Fibroblast of peridontal ligament (primary cell): Measurements from ENCODE around the gene ICAM1.

Source experiments
- DNase-seq: peaks from one replicate; pipeline ENCODE4 v3.0.0-alpha.2; 2010; ENCODE audit errors: extremely low read depth

The ICAM1 gene

DNA sequence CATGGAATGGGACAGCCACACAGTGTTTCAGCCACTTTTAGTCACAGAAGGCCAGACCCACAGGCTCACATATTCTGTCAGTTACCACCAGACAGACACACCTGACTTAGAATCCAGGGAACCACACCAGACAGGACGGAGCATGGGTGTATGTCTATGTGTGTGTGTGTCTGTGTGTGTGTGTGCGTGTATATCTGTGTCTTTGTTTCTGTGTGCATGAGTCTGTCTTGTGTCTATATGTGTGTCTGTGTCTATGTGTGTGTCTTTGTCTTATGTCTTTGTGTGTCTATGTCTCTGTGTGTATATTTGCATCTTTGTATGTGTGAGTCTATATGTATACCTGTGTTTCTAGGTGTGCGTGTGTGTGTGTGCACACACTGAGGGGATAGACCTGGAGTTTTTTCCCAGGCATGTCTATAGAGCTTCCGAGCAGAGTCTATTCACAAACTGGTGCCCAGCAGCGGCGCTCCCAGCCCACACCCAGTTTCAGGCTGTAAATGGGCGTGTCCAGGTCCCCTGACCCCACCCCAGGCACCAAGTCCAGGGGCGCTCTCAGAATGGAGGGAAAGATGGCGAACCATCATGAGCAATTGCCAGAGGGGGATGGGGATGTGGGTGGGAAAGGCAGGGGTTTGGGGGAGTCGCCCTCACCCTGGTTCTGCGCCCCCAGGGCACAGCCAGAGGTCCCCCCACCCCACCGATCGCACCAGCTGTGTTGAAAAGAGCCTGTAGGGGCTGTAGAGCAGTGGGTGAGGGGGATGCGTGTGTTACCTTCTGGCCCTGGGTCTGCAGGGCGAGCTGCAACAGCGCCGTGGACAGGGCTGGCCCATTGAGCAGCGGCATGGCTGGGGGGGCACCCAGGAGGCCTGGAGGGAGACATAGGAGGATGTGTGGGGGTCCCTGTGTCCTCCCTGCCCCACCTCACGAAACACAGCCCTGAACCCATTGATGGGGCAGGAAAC, 51.2 kb downstream of the ICAM1 start:
- DNase-seq = no peak

DNA sequence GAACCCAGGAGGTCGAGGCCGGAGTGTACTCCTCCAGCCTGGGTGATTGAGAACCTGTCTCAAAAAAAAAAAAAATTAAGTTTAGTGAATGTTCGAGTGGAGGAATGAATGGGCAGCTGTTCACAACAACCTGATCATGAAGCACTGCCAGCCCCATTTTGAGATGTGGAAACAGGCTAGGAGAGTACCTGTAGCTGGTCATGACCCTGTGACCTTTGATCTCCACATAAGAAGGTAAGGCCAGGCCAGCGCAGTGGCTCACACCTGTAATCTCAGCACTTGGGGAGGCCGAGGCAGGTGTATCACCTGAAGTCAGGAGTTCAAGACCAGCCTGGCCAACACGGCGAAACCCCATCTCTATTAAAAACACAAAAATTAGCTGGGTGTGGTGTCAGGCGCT, 54.8 kb downstream of the ICAM1 start:
- DNase-seq = no peak

DNA sequence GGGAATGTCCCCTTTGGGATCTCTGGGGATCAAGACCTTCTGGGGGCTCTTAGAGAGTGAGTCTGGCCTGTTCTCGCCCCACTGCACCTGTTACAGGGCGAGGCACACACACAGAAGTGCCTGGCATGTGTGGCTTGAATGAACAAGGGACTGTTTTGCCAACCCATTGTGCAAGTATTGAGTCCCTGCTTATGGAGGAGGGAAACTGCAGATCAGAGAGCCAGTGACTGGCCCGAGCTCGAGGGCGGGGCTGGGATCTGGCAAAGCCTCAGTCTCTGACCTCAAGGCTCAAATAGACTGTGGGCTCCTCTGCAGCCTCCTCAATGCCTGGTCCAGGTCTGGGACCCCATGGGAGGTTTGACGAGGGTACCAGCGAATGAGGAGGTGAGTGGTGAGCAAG, 56.9 kb downstream of the ICAM1 start:
- no peak for DNase-seq

DNA sequence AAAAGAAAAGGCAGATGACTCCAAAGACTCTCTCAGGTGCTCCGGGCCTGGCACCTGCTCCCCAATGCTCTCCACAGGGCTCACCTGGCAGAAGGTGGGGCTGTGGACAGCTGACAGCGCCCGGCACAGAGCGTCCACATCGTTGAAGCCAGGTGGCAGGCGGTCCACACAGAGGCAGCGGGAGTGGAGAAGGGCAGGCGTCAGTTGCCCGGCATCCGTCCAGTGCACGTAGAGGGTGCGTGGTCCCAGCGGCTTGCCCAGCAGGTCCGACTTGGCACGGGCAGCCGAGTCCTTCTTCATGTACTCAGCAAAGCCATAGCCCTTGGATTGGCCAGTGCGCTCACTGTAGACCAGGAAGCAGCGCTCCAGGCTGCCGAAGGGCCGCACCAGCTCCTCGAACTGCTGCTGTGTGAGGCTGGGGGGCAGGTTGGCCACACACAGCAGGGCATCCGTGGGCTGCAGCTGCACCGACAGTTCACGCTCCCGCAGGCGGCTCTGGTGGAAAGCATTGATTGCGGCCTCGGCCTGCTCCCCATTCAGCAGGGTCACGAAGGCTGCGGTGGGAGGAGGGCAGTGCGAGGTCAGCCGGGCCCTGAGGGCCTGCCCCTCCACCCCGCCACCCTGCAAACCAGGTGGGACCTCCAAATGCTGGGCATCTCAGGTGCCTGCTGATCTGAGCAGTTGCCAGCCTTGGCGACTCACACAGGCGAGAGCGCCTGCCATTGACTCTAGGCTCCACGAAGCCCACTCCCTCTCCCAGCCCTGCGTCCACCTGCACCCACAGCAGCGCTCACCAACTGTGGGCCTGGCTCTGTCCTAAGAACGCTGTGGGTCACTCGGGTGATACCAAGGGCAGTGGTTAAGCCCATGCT, 57.9 kb downstream of the ICAM1 start:
- DNase-seq = no peak

DNA sequence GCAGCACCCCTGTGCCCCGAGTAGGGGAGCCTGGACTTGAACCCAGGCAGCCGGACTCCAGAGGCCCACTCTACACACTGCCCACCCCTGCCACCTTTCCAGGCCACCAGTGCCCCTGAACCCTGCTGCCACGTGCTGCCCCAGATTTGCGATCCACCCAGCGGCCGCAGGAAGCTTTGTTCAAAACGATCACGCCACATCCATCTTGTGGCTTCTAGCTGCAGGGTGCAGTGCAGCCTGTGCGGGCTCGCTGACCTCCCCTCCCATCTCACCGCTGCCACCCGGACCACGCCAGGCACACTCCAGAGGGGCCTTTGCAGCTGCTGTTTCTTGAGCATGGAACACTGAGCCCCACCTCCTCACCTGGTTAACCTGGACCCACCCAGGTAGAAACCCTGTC, 58.6 kb downstream of the ICAM1 start:
- DNase-seq = no peak

DNA sequence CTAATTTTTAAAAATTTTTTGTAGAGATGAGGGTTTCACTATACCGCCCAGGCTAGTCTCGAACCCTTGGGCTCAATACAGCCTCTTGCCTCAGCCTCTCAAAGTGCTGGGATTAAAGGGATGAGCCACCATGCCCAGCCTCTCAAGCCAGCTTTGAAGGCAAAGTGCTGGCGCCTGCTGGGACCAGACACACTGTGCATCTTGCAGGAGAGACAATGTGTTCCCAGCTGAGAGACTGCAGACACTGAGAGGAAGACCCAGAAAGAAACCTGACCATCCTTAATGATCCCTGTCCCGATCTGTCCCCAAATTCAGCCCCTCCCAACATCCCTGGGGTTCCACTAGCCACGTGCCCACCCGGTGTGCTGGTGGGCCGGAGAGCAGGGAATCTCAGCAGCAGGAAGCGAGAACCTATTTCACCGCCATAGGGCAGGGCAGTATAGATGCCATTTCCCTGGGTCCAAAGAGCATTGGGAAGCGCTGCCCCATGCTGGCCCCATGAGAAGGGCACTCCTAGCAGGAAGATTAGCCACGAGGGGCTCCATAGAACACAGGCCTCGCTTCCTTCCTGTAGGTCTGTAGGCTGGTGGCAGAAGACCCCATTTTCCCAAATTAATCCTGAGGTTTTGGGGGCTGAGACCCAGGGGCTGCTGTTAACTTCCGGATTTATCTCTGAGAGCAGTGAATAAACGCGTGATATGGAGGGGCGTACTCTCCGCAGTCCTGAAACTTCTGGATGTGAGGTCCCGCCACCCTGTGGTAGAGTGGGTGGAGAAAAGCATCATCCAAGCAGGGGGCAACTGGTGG, 61.4 kb downstream of the ICAM1 start:
- no peak for DNase-seq

DNA sequence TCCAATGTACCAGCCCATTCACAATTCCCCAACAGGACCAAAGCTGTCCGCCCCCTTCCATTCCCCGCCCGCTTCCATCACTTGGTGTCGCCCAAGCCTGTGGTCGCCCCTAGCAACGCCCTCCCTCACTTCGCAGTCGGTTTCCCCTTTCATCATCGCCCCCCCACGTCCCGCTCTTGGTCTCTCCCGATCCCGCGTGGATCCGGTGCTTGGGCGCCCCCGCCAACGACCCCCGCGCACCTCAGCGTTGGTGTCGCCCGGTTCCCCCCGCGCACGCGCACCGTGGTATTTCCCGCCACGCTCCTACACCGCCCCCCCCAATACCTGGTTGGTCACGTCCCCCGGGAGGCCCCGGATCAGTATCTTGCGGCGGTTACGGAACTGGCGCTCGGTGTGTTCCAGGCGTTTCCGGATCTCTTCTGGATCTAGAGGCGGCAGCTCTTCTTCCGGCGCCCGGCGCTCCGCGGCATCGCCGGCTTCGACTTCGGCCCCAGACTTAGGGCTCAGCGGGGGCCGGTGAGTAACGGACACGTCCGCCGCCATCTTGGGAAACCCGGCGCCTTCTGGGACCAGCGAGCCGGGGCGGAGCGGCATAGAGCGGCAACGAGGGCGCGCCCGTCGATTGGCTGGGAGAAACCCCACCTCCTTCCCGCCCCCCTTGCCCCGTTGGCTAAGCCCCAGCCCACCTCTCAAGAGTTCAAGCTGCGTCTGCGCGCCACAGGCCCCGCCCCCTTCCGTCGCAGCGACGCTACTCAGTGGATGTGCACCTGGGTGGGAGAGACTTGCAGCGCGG, 62.2 kb downstream of the ICAM1 start, which contains the start of gene RAVER1:
TSS of gene RAVER1 (minus strand) at position 565 of the 793 bp plus-strand sequence. CDS start at position 543, 22 bp downstream.
- DNase-seq = peak; percentile 94

DNA sequence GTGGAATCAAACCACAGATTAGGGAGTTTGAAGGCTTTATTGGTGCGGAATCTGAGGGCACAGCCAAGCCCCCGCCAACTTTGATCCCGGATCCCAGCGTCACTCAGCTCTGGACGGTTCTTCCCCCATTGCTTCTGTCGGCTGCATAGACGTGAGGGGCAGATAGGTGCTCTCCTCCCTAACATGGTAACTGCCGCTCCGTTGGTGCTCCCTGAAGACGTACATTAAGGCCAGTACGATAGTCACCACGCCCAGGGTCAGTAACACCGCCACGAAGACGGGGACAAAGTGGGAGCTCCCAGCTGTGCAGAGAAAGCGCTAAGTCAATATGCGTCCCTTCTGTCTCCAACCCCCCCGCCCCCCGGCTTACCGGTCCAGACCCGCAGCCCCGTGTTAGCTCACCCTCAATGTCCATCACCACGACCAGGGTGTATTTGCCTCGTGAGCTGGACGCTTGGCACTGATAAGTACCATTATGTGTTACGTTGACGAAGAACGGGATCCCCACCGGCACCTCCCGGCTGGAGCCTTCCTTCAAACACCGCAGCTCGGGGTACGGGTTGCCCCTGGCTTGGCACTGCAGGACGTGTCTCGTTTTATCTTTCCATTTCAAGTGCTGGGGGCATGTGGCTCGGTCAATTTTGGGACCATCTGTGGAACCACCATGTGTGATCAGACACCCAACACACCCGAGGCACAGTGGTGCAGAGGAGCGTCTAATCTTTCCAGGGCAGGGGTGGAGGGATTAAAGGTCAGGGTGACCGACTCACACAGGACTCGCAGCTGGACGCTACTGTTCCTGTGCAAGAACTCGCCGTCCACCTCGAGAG, 63.1 kb downstream of the ICAM1 start:
- no peak for DNase-seq

DNA sequence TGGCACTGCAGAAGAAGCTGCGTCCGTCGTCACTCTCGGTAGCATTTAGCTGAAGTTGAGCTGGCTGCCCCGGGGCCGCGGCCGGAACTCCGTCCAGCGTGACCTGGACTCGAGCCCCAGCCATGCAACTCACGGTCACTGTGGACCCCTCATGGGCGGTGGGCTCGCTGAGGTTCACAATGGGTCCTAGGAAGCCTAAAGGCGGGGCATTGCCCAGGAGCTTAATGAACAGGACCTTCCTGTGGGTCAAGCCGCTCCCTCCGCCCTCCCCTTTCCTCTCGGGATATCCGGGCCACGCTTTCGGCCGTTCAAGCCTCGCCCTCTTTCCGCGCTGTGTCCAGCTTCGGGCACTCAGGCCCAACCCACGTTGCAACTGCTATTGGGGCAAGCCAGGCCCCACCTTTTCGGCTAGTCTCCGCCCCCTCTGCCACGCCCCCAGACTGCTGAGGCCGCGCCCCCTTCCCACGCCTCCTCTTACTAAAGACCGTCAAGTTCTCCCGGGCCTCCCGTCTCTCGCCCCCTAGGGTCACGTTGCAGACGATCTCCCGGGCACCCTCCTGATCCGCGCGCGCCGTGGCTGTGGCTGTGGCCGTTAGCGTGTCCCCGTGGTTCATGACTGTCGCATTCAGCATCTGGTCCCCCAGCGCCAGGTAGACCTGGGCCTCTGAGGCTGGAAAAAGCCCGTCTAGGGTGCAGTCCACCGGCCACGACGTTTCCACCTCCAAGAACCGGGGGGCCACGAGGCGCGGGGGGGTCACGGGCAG, 63.9 kb downstream of the ICAM1 start:
- peak; percentile 91 for DNase-seq

DNA sequence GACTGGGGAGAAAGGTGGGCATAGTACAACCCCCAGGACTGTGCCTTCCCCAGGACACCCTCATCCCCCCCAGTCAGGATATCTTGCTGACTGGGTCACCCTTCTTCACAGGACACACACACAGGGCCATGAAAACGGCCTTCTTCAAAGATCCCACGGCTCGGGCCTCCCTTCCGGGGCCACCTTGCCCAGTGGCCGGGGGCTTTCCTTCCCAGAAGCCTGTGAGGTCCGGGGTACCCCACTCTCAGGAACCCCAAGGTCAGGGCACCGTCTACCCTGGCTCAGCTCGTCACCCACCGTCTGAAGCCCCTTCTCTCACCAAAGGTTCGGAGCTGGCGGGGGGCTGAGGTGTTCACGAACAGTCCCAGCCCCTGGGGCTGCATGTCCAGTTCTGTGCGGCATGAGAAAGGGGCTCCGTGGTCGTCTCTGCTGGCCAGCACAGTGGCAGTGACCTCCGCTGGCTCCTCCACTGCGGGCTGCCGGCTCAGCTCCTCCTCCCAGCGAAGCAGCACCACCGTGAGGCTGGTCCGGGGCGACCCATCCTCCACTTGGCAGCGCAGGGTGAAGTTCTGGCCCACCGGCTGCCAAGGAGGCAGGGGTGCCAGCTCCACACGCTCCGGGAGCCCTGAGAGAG, 64.5 kb downstream of the ICAM1 start:
- DNase-seq = no peak
